ENCODE data around the gene SIDT2.

DNA sequence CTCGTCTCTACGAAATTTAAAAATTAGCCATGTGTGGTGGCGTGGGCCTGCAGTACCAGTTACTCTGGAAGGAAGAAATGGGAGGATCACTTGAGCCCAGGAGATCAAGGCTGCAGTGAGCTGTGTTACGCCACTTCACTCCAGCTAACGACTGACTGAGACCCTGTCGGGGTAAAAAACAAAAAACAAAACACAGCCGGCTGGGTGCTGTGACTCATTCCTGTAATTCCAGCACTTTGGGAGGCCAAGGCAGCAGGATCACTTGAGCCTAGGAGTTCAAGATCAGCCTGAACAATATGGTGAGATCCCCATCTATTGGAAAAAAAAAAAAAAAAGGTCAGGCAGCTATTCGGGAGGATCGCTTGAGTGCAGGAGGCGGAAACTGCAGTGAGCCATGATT, 32.0 kb upstream of the SIDT2 start:
- no peak for TF ChIP-seq POLR2AphosphoS5 (IDR thresholded peaks at IDR 0.05)
- TF ChIP-seq, protein P1, sequence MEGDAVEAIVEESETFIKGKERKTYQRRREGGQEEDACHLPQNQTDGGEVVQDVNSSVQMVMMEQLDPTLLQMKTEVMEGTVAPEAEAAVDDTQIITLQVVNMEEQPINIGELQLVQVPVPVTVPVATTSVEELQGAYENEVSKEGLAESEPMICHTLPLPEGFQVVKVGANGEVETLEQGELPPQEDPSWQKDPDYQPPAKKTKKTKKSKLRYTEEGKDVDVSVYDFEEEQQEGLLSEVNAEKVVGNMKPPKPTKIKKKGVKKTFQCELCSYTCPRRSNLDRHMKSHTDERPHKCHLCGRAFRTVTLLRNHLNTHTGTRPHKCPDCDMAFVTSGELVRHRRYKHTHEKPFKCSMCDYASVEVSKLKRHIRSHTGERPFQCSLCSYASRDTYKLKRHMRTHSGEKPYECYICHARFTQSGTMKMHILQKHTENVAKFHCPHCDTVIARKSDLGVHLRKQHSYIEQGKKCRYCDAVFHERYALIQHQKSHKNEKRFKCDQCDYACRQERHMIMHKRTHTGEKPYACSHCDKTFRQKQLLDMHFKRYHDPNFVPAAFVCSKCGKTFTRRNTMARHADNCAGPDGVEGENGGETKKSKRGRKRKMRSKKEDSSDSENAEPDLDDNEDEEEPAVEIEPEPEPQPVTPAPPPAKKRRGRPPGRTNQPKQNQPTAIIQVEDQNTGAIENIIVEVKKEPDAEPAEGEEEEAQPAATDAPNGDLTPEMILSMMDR (IDR thresholded peaks at IDR 0.05): no peak
